HepG2 (cell line): ENCODE data around the gene TAS2R40. TPM values are rescaled to one million over a fixed set of nuclear protein-coding genes. Genes with fewer than 3 reads are reported as not detected.

Source experiments
- ARNT2 ChIP-seq: sonication (generic); formaldehyde crosslinking; IDR thresholded peaks from 2 replicates; pipeline ENCODE4 v1.8.0; 2022; ENCODE audit warnings: mild to moderate bottlenecking, low read depth, missing genetic modification reagents, moderate library complexity
- CHD4 ChIP-seq: fragments of 200-600 bp; sonication (generic); IDR thresholded peaks from 2 replicates; pipeline ENCODE4 v1.7.0; 2017; ENCODE audit warnings: mild to moderate bottlenecking, low read length, borderline replicate concordance
- RNF2 ChIP-seq: fragments of 450-650 bp; conservative IDR thresholded peaks from 2 replicates; pipeline ENCODE4 v1.6.1; 2016; ENCODE audit warnings: low read depth
- SCMH1 ChIP-seq: sonication (generic); formaldehyde crosslinking; IDR thresholded peaks from 2 replicates; pipeline ENCODE4 v1.9.0; 2021; ENCODE audit warnings: missing genetic modification reagents, mild to moderate bottlenecking, borderline replicate concordance
- polyA plus RNA-seq, 8 experiments: library from polyadenylated mRNA; depleted of rRNA in 3 of 8; stranded (reverse) in 7 of 8; unstranded in 1 of 8; fragments of >200 nt; fragmentation: Illumina TruSeq in 4 of 8; extraction: Trizol in 4 of 8; gene quantifications; 2 replicates each; pipeline versions ENCODE4 v1.2.1 to v1.2.3, GENCODE V29; 2011 to 2016; ENCODE audit warnings: low read depth in 4 of 8, missing spikeins in 1 of 8, mixed read lengths in 1 of 8; ENCODE audit not compliant: insufficient read depth in 1 of 8
- small RNA-seq, 3 experiments: library from RNA; depleted of rRNA; stranded (forward); fragments of <200 nt; gene quantifications; one replicate each; pipeline ENCODE3, GENCODE V24; 2012; ENCODE audit warnings: low read depth in 2 of 3, low replicate concordance in 1 of 3; ENCODE audit not compliant: insufficient read length in 3 of 3, insufficient read depth in 2 of 3
- total RNA-seq, 5 experiments: library from RNA; depleted of rRNA; stranded (reverse); fragments of >200 nt; fragmentation: Illumina TruSeq; extraction: Trizol; gene quantifications; 2 replicates each; pipeline ENCODE4 v1.2.3, GENCODE V29; 2016; ENCODE audit warnings: low read depth in 1 of 5
- TF ChIP-seq, protein P1 (sequence below): sonication (generic); formaldehyde crosslinking; IDR thresholded peaks from 2 replicates; pipeline ENCODE4 v1.5.0; 2020; ENCODE audit warnings: missing genetic modification reagents

TAS2R40 gene
- total and polyA plus RNA-seq, 2 of the 13 experiments (the other 11 are each of a cell fraction or from before 2014, with no cell fraction given) = not detected

DNA sequence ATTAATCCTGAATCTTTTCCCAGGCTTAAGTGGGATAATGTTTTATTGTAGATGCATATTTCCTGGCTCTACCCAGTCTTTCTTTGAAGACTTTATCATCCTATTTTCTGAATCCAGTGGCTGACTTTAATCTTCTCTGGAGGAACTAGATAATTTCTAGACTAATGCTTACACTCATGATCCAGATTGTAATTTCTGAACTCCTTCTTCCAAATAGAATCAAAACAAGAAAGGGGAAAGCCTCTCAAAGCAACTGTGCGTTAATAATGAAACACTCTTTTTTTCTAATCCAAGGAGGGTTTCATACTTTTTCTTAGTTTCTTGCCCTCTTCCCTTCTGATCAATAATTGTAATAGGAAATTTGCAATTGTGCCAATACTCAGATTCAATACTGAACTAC lies 49.4 kb downstream of the TAS2R40 start (continued):
- no peak for TF ChIP-seq ARNT2 (CRISPR knock-in tag)
- TF ChIP-seq CHD4 = no peak
- TF ChIP-seq RNF2 = no peak
- no peak for TF ChIP-seq SCMH1 (CRISPR knock-in tag)
- TF ChIP-seq, protein P1, sequence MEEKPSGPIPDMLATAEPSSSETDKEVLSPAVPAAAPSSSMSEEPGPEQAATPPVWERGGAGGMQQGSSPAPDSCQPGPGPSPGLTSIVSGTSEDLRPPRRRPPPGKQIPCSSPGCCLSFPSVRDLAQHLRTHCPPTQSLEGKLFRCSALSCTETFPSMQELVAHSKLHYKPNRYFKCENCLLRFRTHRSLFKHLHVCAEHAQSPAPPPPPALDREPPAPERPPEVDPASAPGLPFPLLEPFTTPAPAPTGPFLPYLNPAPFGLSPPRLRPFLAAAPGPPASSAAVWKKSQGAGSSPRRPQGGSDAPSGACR (CRISPR knock-in tag) = no peak

Small RNA genes lying within 50 kb of the gene (small RNA-seq; reads per million reads assigned to genes)
- 0 reads per million in 3 experiments for gene AC073342.3

Other genes starting within 250 kb of the TAS2R40 start
- gene OR9A2, start 194.9 kb upstream of the TAS2R40 start, total RNA-seq (2016; rRNA removed; fragmentation: Illumina TruSeq; extraction: Trizol) = not detected in 2 replicates
- gene OR9A2, start 194.9 kb upstream of the TAS2R40 start, polyA plus RNA-seq (2011; rRNA removed) = not detected in 2 replicates
- gene OR6V1, start 169.7 kb upstream of the TAS2R40 start, total RNA-seq (2016; rRNA removed; fragmentation: Illumina TruSeq; extraction: Trizol) = not detected in 2 replicates
- gene OR6V1, start 169.7 kb upstream of the TAS2R40 start, polyA plus RNA-seq (2011; rRNA removed) = not detected in 2 replicates
- not detected in 2 replicates for gene PIP, start 90.0 kb upstream of the TAS2R40 start, total RNA-seq (2016; rRNA removed; fragmentation: Illumina TruSeq; extraction: Trizol)
- gene PIP, start 90.0 kb upstream of the TAS2R40 start, polyA plus RNA-seq (2011; rRNA removed) = not detected in 2 replicates
- not detected in 2 replicates for gene TAS2R39, start 38.6 kb upstream of the TAS2R40 start, total RNA-seq (2016; rRNA removed; fragmentation: Illumina TruSeq; extraction: Trizol)
- gene TAS2R39, start 38.6 kb upstream of the TAS2R40 start, polyA plus RNA-seq (2011; rRNA removed) = not detected in 2 replicates
- 31.5 and 64.6 TPM in 2 replicates for gene GSTK1, start 41.4 kb downstream of the TAS2R40 start, total RNA-seq (2016; rRNA removed; fragmentation: Illumina TruSeq; extraction: Trizol)
- 92.1 and 96.2 TPM in 2 replicates for gene GSTK1, start 41.4 kb downstream of the TAS2R40 start, polyA plus RNA-seq (2011; rRNA removed)
- gene TMEM139, start 62.9 kb downstream of the TAS2R40 start, total RNA-seq (2016; rRNA removed; fragmentation: Illumina TruSeq; extraction: Trizol) = 7.8 and 7.9 TPM in 2 replicates
- gene TMEM139, start 62.9 kb downstream of the TAS2R40 start, polyA plus RNA-seq (2011; rRNA removed) = 13.8 and 14.0 TPM in 2 replicates
- 13.7 and 21.2 TPM in 2 replicates for gene CASP2, start 66.3 kb downstream of the TAS2R40 start, total RNA-seq (2016; rRNA removed; fragmentation: Illumina TruSeq; extraction: Trizol)
- gene CASP2, start 66.3 kb downstream of the TAS2R40 start, polyA plus RNA-seq (2011; rRNA removed) = 9.0 and 10.2 TPM in 2 replicates
- not detected in 2 replicates for gene CLCN1, start 94.1 kb downstream of the TAS2R40 start, total RNA-seq (2016; rRNA removed; fragmentation: Illumina TruSeq; extraction: Trizol)
- 0.01 TPM in 1 of 2 replicates, not detected in the other for gene CLCN1, start 94.1 kb downstream of the TAS2R40 start, polyA plus RNA-seq (2011; rRNA removed)
- 0.07 TPM in 1 of 2 replicates, not detected in the other for gene FAM131B, start 140.7 kb downstream of the TAS2R40 start, total RNA-seq (2016; rRNA removed; fragmentation: Illumina TruSeq; extraction: Trizol)
- not detected in 2 replicates for gene FAM131B, start 140.7 kb downstream of the TAS2R40 start, polyA plus RNA-seq (2011; rRNA removed)
- 13.1 and 13.7 TPM in 2 replicates for gene ZYX, start 159.3 kb downstream of the TAS2R40 start, total RNA-seq (2016; rRNA removed; fragmentation: Illumina TruSeq; extraction: Trizol)
- gene ZYX, start 159.3 kb downstream of the TAS2R40 start, polyA plus RNA-seq (2011; rRNA removed) = 9.9 and 10.5 TPM in 2 replicates
- gene EPHA1, start 186.8 kb downstream of the TAS2R40 start, total RNA-seq (2016; rRNA removed; fragmentation: Illumina TruSeq; extraction: Trizol) = 7.7 and 17.1 TPM in 2 replicates
- 4.6 and 8.1 TPM in 2 replicates for gene EPHA1, start 186.8 kb downstream of the TAS2R40 start, polyA plus RNA-seq (2011; rRNA removed)
- not detected in 2 replicates for gene TAS2R60, start 221.4 kb downstream of the TAS2R40 start, total RNA-seq (2016; rRNA removed; fragmentation: Illumina TruSeq; extraction: Trizol)
- gene TAS2R60, start 221.4 kb downstream of the TAS2R40 start, polyA plus RNA-seq (2011; rRNA removed) = not detected in 2 replicates